Measurements from ENCODE around the gene CPNE5.
A peak's percentile ranks its signal among the peaks of the same experiment; 100 is the strongest.

CPNE5 gene

DNA sequence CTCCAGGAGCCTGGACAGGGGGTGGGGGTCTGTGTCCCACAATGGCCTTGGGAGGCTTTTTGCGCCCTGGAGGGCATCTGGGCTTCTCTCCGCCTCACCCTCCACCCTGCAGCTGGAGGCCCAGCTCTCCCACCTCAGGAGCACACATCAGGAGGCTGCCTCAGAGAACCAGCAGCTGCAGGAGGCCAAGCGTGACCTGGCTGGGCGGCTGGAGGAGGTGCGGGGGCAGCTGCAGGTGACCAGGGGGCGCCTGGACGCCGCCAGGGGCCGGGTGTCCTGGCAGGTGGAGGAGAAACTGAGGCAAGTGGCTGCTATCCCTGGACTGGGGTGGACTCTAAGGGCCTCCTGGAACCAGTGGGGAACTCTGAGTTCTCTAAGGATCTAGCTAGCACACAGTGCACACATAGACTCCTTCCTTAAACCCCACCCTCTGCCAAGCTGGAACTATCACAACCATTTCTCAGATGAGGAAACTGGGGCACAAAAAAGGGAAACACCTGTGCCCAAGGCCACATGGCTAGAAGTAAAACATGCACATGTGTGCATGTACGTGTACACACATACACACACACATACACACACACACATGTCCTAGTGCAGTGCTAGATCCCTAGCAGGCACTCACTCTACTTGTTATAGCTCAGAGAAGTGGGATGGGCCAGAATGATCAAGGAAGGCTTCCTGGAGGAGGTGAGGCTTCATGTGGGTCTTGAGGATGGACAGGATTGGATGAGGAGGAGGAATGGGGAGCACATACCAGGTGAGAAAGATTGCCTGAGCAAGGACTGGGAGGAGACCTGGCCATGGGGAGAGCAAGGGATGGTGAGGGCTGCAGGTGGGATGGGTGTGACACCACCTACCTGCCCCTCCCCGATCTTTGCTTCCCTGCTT lies 118.7 kb downstream of the CPNE5 start:
- TF ChIP-seq, protein P1, sequence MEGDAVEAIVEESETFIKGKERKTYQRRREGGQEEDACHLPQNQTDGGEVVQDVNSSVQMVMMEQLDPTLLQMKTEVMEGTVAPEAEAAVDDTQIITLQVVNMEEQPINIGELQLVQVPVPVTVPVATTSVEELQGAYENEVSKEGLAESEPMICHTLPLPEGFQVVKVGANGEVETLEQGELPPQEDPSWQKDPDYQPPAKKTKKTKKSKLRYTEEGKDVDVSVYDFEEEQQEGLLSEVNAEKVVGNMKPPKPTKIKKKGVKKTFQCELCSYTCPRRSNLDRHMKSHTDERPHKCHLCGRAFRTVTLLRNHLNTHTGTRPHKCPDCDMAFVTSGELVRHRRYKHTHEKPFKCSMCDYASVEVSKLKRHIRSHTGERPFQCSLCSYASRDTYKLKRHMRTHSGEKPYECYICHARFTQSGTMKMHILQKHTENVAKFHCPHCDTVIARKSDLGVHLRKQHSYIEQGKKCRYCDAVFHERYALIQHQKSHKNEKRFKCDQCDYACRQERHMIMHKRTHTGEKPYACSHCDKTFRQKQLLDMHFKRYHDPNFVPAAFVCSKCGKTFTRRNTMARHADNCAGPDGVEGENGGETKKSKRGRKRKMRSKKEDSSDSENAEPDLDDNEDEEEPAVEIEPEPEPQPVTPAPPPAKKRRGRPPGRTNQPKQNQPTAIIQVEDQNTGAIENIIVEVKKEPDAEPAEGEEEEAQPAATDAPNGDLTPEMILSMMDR (IDR thresholded peaks at IDR 0.05; ENCODE audit: extremely low read depth, missing control alignments) = no peak
- DNase-seq (ENCODE audit: low spot score) = peak; percentile 31

GRCh38 chr6:36719126-36719525 lies 120.1 kb downstream of the CPNE5 start:
- DNase-seq (ENCODE audit: low spot score) = no peak
- TF ChIP-seq, protein P1 (IDR thresholded peaks at IDR 0.05; ENCODE audit: extremely low read depth, missing control alignments) = no peak

DNA sequence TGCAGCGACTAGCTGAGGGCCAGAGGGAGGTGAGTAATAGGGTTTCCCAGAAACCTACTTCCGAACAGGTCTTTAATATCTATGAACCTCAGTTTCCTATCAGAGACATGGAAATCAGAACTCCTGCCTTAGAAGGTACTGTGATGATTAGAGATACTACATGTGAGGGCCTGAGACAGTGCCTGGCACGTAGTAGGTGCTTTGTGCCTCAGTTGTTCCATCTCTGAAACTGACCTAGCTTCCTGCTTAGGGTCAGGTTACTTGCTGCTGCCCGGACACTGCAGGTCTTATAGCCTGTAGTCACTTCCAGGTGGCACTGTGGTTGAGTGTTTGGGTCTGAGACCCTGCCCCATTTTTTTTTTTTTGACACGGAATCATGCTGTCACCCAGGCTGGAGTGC lies 120.7 kb downstream of the CPNE5 start:
- TF ChIP-seq, protein P1 (IDR thresholded peaks at IDR 0.05; ENCODE audit: extremely low read depth, missing control alignments) = no peak
- no peak for DNase-seq (ENCODE audit: low spot score)

GRCh38 chr6:36717871-36718540 lies 121.2 kb downstream of the CPNE5 start:
- no peak for DNase-seq (ENCODE audit: low spot score)
- TF ChIP-seq, protein P1 (IDR thresholded peaks at IDR 0.05; ENCODE audit: extremely low read depth, missing control alignments) = no peak

GRCh38 chr6:36717231-36717825 lies 121.9 kb downstream of the CPNE5 start:
- TF ChIP-seq, protein P1 (IDR thresholded peaks at IDR 0.05; ENCODE audit: extremely low read depth, missing control alignments) = no peak
- no peak for DNase-seq (ENCODE audit: low spot score)

- TF ChIP-seq, protein P1 (IDR thresholded peaks at IDR 0.05; ENCODE audit: extremely low read depth, missing control alignments) = no peak
- no peak for DNase-seq (ENCODE audit: low spot score)
These were observed 122.7 kb downstream of the CPNE5 start for GRCh38 chr6:36716476-36717093.

Measured in GM20000 (cell line).